Epidermal melanocyte (primary cell): ENCODE data around the gene SLC38A8.

ENCODE experiments used
- DNase-seq: peaks from one replicate; pipeline ENCODE4 v3.0.0; 2011; ENCODE audit warnings: low spot score; ENCODE audit not compliant: insufficient read length

The SLC38A8 gene

GRCh38 chr16:84032458-84033178 lies 10.0 kb downstream of the SLC38A8 start:
- DNase-seq = no peak

GRCh38 chr16:84031556-84031955 lies 11.0 kb downstream of the SLC38A8 start:
- no peak for DNase-seq

- no peak for DNase-seq
These were observed 13.1 kb downstream of the SLC38A8 start for GRCh38 chr16:84029297-84030047.

GRCh38 chr16:84027625-84028024 lies 15.0 kb downstream of the SLC38A8 start:
- DNase-seq = no peak

- no peak for DNase-seq
These were observed 16.0 kb downstream of the SLC38A8 start for GRCh38 chr16:84026606-84027005.

GRCh38 chr16:84024854-84025253 lies 17.7 kb downstream of the SLC38A8 start:
- DNase-seq = no peak

GRCh38 chr16:84022644-84023043 lies 20.0 kb downstream of the SLC38A8 start:
- DNase-seq = no peak

- no peak for DNase-seq
These were observed 21.1 kb downstream of the SLC38A8 start for GRCh38 chr16:84021488-84021887.

- DNase-seq = no peak
These were observed 22.2 kb downstream of the SLC38A8 start for GRCh38 chr16:84020353-84020752.

- DNase-seq = no peak
These were observed 23.9 kb downstream of the SLC38A8 start for GRCh38 chr16:84018710-84019109.

GRCh38 chr16:84016477-84016876 lies 26.1 kb downstream of the SLC38A8 start:
- DNase-seq = no peak

- DNase-seq = no peak
These were observed 27.2 kb downstream of the SLC38A8 start for GRCh38 chr16:84015399-84015798.

GRCh38 chr16:84014570-84015327 lies 27.8 kb downstream of the SLC38A8 start:
- DNase-seq = no peak

GRCh38 chr16:84013787-84014569 lies 28.6 kb downstream of the SLC38A8 start:
- no peak for DNase-seq

- no peak for DNase-seq
These were observed 33.3 kb downstream of the SLC38A8 start for GRCh38 chr16:84009282-84009681.

- no peak for DNase-seq
These were observed 34.6 kb downstream of the SLC38A8 start for GRCh38 chr16:84007965-84008364.

GRCh38 chr16:84007520-84007919 lies 35.1 kb downstream of the SLC38A8 start:
- DNase-seq = no peak

- DNase-seq = no peak
These were observed 37.2 kb downstream of the SLC38A8 start for GRCh38 chr16:84005391-84005790.

- no peak for DNase-seq
These were observed 38.2 kb downstream of the SLC38A8 start for GRCh38 chr16:84004442-84004841.

GRCh38 chr16:84003038-84003437 lies 39.6 kb downstream of the SLC38A8 start:
- DNase-seq = no peak

- DNase-seq = no peak
These were observed 40.9 kb downstream of the SLC38A8 start for GRCh38 chr16:84001726-84002125.
